Fibroblast of lung (primary cell): Measurements from ENCODE around the gene PRUNE2. TPM values are rescaled to one million over a fixed set of nuclear protein-coding genes. Genes with fewer than 3 reads are reported as not detected.

Experiments used
- DNase-seq, 2 donors: peaks; one replicate each; pipeline versions ENCODE4 v3.0.0 to v3.0.0-alpha.2; 2010; ENCODE audit warnings: low read depth in 2 of 2
- H2AFZ ChIP-seq: 2 replicates; pipeline ENCODE4 v1.5.1; 2012; ENCODE audit warnings: low read length, control low read depth, inconsistent platforms
- H3K27ac ChIP-seq: 2 replicates; pipeline ENCODE4 v1.5.1; 2011; ENCODE audit warnings: low read length, control low read depth; ENCODE audit not compliant: insufficient read depth
- H3K27me3 ChIP-seq: 2 replicates; pipeline ENCODE4 v1.5.1; 2011; ENCODE audit warnings: mild to moderate bottlenecking, low read length; ENCODE audit not compliant: control insufficient read depth, insufficient read depth
- H3K36me3 ChIP-seq: 2 replicates; pipeline ENCODE4 v1.5.1; 2011; ENCODE audit warnings: low read length; ENCODE audit not compliant: control insufficient read depth, insufficient read depth
- H3K4me1 ChIP-seq: 2 replicates; pipeline ENCODE4 v1.5.1; 2011; ENCODE audit warnings: low read length; ENCODE audit not compliant: control insufficient read depth, insufficient read depth; ENCODE audit errors: extremely low read depth
- H3K4me2 ChIP-seq: 2 replicates; pipeline ENCODE4 v1.5.1; 2011; ENCODE audit warnings: low read length, control low read depth; ENCODE audit not compliant: insufficient read depth; ENCODE audit errors: extremely low read depth
- H3K4me3 ChIP-seq, 4 experiments: fragments of 200-600 bp in 1 of 4; sonication (generic) in 1 of 4; replicated peaks in 1 of 4; 2 replicates each; pipeline ENCODE4 v1.5.1; 2011 to 2016; ENCODE audit warnings: low read length in 4 of 4, low read depth in 3 of 4, mild to moderate bottlenecking in 3 of 4, control low read depth in 2 of 4, inconsistent platforms in 1 of 4, mixed read lengths in 1 of 4; ENCODE audit not compliant: insufficient read depth in 1 of 4; ENCODE audit errors: control extremely low read depth in 1 of 4
- H3K79me2 ChIP-seq: 2 replicates; pipeline ENCODE4 v1.5.1; 2012; ENCODE audit warnings: mild to moderate bottlenecking, low read length, inconsistent platforms; ENCODE audit not compliant: control insufficient read depth, insufficient read depth
- H3K9ac ChIP-seq: 2 replicates; pipeline ENCODE4 v1.5.1; 2011; ENCODE audit warnings: mild to moderate bottlenecking, low read length, control low read depth; ENCODE audit not compliant: insufficient read depth
- H3K9me3 ChIP-seq: 2 replicates; pipeline ENCODE4 v1.5.1; 2012; ENCODE audit warnings: low read depth, low read length; ENCODE audit not compliant: control insufficient read depth, insufficient read depth
- H4K20me1 ChIP-seq: 2 replicates; pipeline ENCODE4 v1.5.1; 2011; ENCODE audit warnings: low read length; ENCODE audit not compliant: control insufficient read depth, insufficient read depth; ENCODE audit errors: extremely low read depth
- EZH2 ChIP-seq: IDR thresholded peaks from 2 replicates; pipeline ENCODE4 v1.5.1; 2012; ENCODE audit warnings: low read length, control low read depth, mild to moderate bottlenecking; ENCODE audit errors: missing control alignments
- polyA plus RNA-seq, 2 donors: library from polyadenylated mRNA; depleted of rRNA in 1 of 2; stranded (reverse) in 1 of 2; unstranded in 1 of 2; fragments of >200 nt; gene quantifications; 2 replicates each; pipeline ENCODE4 v1.2.1, GENCODE V29; 2011 to 2012; ENCODE audit warnings: missing spikeins in 1 of 2
- total RNA-seq: library from RNA; depleted of rRNA; stranded (reverse); fragments of >200 nt; gene quantifications from 2 replicates; pipeline ENCODE4 v1.2.1, GENCODE V29; 2014
- TF ChIP-seq, protein P1 (sequence below), 2 donors: IDR thresholded peaks in 1 of 2; conservative IDR thresholded peaks in 1 of 2; 1 replicate in 1 of 2; 2 replicates in 1 of 2; pipeline ENCODE4 v1.5.1; 2011 to 2012; ENCODE audit warnings: low read length in 2 of 2, control low read depth in 1 of 2, inconsistent platforms in 1 of 2, low read depth in 1 of 2, mild to moderate bottlenecking in 1 of 2

Gene PRUNE2
- total and polyA plus RNA-seq, 2 donors (not counting 1 experiment from before 2014, with no cell fraction given), result 5.4 to 95.6 TPM

GRCh38 chr9:76876098-76876497, 29.8 kb downstream of the PRUNE2 start:
- no peak overlapping the region for H2AFZ ChIP-seq
- H3K27ac ChIP-seq, result no peak overlapping the region
- peak; percentile 23 to 46 for DNase-seq
- no peaks in the 10 kb centered on the region for H3K36me3 ChIP-seq
- H3K9me3 ChIP-seq, result no peaks in the 10 kb centered on the region
- TF ChIP-seq, protein P1, sequence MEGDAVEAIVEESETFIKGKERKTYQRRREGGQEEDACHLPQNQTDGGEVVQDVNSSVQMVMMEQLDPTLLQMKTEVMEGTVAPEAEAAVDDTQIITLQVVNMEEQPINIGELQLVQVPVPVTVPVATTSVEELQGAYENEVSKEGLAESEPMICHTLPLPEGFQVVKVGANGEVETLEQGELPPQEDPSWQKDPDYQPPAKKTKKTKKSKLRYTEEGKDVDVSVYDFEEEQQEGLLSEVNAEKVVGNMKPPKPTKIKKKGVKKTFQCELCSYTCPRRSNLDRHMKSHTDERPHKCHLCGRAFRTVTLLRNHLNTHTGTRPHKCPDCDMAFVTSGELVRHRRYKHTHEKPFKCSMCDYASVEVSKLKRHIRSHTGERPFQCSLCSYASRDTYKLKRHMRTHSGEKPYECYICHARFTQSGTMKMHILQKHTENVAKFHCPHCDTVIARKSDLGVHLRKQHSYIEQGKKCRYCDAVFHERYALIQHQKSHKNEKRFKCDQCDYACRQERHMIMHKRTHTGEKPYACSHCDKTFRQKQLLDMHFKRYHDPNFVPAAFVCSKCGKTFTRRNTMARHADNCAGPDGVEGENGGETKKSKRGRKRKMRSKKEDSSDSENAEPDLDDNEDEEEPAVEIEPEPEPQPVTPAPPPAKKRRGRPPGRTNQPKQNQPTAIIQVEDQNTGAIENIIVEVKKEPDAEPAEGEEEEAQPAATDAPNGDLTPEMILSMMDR (conservative IDR thresholded peaks at IDR 0.05 in 1 of 2, IDR thresholded peaks at IDR 0.05 in 1 of 2; ENCODE audit: low read depth in 1 of 2, low read length in 2 of 2), result no peak
- TF ChIP-seq EZH2, result no peak
- no peak overlapping the region for H3K4me2 ChIP-seq
- no peak overlapping the region for H3K9ac ChIP-seq
- peaks cover 3% of the 10 kb centered on the region for H3K4me1 ChIP-seq
- no peaks in the 10 kb centered on the region for H3K79me2 ChIP-seq
- no peaks in the 10 kb centered on the region for H4K20me1 ChIP-seq
- H3K4me3 ChIP-seq, result no peak overlapping the region
- no peaks in the 10 kb centered on the region for H3K27me3 ChIP-seq

DNA sequence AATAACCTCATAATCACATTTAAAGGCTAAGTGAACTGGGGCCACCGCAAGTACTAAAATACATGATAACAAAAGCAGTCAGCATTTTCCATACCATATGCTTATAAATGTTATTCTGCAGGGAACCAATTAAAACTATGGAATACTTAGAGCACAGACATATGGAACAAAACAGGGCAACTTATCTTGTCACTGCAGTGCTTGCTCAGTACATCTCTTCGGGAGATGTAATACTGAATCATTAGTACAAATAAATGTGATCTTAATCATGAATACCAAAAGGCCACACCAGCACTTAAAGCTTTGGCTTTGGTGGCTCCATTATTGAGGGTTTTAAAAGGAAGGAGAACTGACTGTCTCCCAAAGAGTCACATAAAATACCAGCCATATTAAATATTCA, 32.1 kb downstream of the PRUNE2 start:
- H3K4me2 ChIP-seq, result no peak overlapping the region
- TF ChIP-seq EZH2, result no peak
- TF ChIP-seq, protein P1 (conservative IDR thresholded peaks at IDR 0.05 in 1 of 2, IDR thresholded peaks at IDR 0.05 in 1 of 2; ENCODE audit: low read depth in 1 of 2, low read length in 2 of 2), result no peak
- H3K79me2 ChIP-seq, result no peaks in the 10 kb centered on the region
- H3K9ac ChIP-seq, result no peak overlapping the region
- H3K4me1 ChIP-seq, result peaks cover 3% of the 10 kb centered on the region
- no peaks in the 10 kb centered on the region for H3K36me3 ChIP-seq
- no peaks in the 10 kb centered on the region for H3K9me3 ChIP-seq
- no peak overlapping the region for H2AFZ ChIP-seq
- H3K4me3 ChIP-seq, result no peak overlapping the region
- H4K20me1 ChIP-seq, result no peaks in the 10 kb centered on the region
- no peak for DNase-seq
- no peak overlapping the region for H3K27ac ChIP-seq
- no peaks in the 10 kb centered on the region for H3K27me3 ChIP-seq

DNA sequence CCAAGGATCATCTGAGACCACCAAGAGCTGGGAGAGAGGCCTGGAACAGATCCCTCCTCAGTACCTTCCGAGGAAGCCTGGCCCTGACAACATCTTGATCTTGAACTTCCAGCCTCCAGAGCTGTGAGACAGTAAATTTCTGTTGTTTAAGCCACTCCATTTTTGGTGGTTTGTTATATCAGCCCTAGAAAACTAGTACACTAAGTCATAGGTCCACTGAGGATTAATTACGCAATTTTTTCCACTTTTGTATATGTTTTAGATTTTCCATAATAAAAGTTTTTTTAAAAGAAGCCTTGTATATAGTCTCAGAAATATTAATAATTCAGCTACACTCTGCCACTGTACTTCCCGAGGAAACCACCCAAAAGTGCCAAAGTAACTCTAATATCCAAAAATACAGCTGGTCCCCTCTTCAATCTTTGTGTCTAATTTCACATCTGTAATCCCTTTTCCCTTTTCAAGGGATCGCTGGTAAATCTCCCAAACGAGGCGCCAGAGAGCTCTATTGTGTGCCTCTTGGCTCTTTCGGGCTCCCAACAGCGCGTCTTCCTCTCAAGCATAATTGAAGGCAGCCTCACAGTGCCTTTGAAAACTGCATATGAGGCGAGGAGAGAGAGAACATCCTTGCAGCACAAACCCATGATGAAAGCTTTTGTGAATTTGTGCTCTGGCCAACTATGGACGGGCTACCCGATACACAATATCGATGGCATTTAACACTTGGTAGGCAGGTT, 32.7 kb downstream of the PRUNE2 start:
- Histone ChIP-seq H3K4me3 (peak overlapping the region in 1 of 4 experiments; percentile 17), H3K4me2 (peak overlapping the region; percentile 8), H3K9ac (no peak overlapping the region), H3K27ac (no peak overlapping the region), H3K27me3 (no peaks in the 10 kb centered on the region), H4K20me1 (no peaks in the 10 kb centered on the region), H3K9me3 (no peaks in the 10 kb centered on the region), H3K4me1 (peaks cover 3% of the 10 kb centered on the region), H3K79me2 (no peaks in the 10 kb centered on the region), H2AFZ (peak overlapping the region; percentile 45), H3K36me3 (no peaks in the 10 kb centered on the region)
- no peak for TF ChIP-seq EZH2
- TF ChIP-seq, protein P1 (conservative IDR thresholded peaks at IDR 0.05 in 1 of 2, IDR thresholded peaks at IDR 0.05 in 1 of 2; ENCODE audit: low read depth in 1 of 2, low read length in 2 of 2), result no peak
- DNase-seq, result peak in 1 of 2 donors; percentile 49
